ENCODE results near the gene PTCHD4.

GRCh38 chr6:48069280-48069679 lies 41.7 kb downstream of the PTCHD4 start:
- TF ChIP-seq EZH2 (IDR thresholded peaks at IDR 0.05; ENCODE audit: insufficient read depth, poor library complexity, severe bottlenecking): no peak
- TF ChIP-seq EZH2phosphoT487 (IDR thresholded peaks at IDR 0.05; ENCODE audit: insufficient read depth, low read depth): no peak

Measured in GM23248 (cell line).